MM.1S (cell line): ENCODE data around the gene CHFR.

Source experiments
- EZH2phosphoT487 ChIP-seq: fragments of 300-600 bp; sonication (generic); IDR thresholded peaks from 2 replicates; pipeline ENCODE4 v1.6.1; 2018; ENCODE audit warnings: antibody characterized with exemption, low read length
- TF ChIP-seq, protein P1 (sequence below): fragments of 300-600 bp; sonication (generic); IDR thresholded peaks from 2 replicates; pipeline ENCODE4 v1.5.1; 2016; ENCODE audit warnings: antibody characterized with exemption, low read length, mixed read lengths

DNA sequence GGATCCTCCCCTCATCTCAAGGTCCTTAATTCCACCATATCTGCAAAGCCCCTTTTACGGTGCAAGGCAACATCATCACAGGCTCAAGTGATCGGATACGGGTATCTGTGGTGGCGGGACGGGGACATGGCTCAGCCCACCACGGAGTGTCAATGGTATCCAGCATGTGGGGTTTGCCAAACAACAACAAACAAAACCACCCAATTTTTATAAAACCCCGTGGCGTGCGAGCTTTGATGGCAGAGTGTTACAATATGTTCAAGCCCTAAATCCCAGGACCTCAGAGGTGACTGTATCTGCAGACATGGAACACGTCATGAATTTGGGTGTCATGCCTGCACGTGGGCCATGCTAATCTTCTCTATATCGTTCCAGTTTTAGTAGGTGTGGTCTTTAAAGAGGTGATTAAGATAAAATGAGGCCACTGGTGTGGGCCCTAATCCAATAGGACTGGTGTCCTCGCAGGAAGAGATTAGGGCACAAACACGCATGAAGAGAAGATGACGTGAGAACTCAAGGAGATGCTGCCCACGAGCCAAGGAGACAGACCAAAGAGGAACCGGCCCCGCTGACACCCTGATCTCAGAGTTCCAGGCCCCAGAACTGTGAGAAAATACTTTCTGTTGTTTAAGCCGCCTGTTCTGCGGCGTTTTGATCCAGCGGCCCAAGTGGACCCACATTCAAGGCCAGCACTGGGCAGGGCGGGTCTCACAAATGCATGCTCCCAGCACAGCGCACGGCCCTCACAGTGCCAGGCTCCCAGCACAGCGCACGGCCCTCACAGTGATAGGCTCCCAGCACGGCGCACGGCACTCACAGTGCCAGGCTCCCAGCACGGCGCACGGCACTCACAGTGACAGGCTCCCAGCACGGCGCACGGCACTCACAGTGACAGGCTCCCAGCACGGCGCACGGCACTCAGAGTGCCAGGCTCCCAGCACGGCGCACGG lies 52.1 kb downstream of the CHFR start:
- TF ChIP-seq, protein P1, sequence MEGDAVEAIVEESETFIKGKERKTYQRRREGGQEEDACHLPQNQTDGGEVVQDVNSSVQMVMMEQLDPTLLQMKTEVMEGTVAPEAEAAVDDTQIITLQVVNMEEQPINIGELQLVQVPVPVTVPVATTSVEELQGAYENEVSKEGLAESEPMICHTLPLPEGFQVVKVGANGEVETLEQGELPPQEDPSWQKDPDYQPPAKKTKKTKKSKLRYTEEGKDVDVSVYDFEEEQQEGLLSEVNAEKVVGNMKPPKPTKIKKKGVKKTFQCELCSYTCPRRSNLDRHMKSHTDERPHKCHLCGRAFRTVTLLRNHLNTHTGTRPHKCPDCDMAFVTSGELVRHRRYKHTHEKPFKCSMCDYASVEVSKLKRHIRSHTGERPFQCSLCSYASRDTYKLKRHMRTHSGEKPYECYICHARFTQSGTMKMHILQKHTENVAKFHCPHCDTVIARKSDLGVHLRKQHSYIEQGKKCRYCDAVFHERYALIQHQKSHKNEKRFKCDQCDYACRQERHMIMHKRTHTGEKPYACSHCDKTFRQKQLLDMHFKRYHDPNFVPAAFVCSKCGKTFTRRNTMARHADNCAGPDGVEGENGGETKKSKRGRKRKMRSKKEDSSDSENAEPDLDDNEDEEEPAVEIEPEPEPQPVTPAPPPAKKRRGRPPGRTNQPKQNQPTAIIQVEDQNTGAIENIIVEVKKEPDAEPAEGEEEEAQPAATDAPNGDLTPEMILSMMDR, result no peak
- TF ChIP-seq EZH2phosphoT487, result no peak
